ENCODE measurements around the gene CDK14. TPM values are rescaled to one million over a fixed set of nuclear protein-coding genes. Genes with fewer than 3 reads are reported as not detected.

The CDK14 gene
- 25.1 and 29.6 TPM in 2 replicates for polyA plus RNA-seq
- polyA minus RNA-seq, result 47.5 and 57.5 TPM in 2 replicates

DNA sequence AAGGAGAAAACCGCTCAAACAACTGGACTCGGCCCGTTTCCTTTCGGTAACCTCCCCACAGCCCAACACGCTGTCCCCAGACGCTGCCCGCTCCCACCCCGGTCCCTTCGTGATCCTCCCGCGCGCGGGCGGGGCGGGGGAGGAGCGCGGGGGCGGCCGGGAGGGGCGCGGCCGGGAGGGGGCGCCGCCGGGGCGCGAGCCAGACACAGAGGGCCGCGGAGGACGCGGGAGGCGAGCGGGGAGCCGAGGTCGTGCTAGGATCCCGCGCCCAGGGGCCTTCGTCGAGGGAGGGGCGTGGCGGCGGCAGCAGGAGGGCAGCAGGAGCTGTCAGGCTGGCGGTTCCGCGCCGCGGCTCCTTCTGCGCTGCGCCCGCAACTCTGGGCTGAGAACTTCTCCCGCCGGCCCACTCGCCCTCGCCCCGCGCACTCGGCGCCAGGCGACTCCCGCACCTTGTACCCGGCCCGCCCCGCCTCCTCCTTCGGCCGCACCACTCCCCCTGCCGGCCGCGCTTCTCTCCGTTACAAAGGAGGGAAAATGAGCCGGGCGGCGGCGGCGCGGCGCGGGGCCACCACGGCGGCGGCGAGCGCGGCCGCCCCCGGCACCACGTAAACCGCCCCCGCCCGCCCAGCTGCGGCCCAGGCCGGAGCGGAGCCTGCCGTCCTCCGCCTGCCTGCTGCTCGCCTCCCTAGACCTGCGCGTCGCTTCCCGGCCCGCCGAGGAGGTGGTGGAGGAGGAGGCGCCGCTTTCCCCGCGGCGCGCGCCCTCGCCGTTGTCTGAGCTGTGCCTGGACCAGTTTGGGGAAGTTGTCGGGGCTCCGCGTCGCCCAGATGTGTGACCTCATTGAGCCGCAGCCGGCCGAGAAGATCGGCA, at the start of gene CDK14:
TSS of gene CDK14 (plus strand) at position 521 of the 870 bp plus-strand sequence. CDS start at position 828, 307 bp downstream.
- H3K4me2 ChIP-seq (ENCODE audit: low read length), result peak within 1 kb of the TSS; percentile 75
- no peaks in the 10 kb centered on the region for H4K20me1 ChIP-seq (ENCODE audit: insufficient read depth)
- H3K79me2 ChIP-seq (replicated peaks; ENCODE audit: insufficient read depth, low read length), result peaks cover 27% of the 10 kb centered on the region
- peak within 1 kb of the TSS; percentile 47 for H2AFZ ChIP-seq (ENCODE audit: low read depth, low read length)
- H3K9me3 ChIP-seq (ENCODE audit: low read length), result no peaks in the 10 kb centered on the region
- peak; percentile 54 for TF ChIP-seq SMC3 (conservative IDR thresholded peaks at IDR 0.05; ENCODE audit: poor library complexity)
- TF ChIP-seq EZH2 (IDR thresholded peaks at IDR 0.05; ENCODE audit: borderline replicate concordance, insufficient read depth, low read length, poor library complexity, severe bottlenecking), result no peak
- TF ChIP-seq TAF1 (IDR thresholded peaks at IDR 0.05; ENCODE audit: low read depth), result no peak
- peak; percentile 52 for TF ChIP-seq RAD21 (conservative IDR thresholded peaks at IDR 0.05)
- TF ChIP-seq EP300 (conservative IDR thresholded peaks at IDR 0.05; ENCODE audit: poor library complexity, severe bottlenecking), result no peak
- TF ChIP-seq, protein P1, sequence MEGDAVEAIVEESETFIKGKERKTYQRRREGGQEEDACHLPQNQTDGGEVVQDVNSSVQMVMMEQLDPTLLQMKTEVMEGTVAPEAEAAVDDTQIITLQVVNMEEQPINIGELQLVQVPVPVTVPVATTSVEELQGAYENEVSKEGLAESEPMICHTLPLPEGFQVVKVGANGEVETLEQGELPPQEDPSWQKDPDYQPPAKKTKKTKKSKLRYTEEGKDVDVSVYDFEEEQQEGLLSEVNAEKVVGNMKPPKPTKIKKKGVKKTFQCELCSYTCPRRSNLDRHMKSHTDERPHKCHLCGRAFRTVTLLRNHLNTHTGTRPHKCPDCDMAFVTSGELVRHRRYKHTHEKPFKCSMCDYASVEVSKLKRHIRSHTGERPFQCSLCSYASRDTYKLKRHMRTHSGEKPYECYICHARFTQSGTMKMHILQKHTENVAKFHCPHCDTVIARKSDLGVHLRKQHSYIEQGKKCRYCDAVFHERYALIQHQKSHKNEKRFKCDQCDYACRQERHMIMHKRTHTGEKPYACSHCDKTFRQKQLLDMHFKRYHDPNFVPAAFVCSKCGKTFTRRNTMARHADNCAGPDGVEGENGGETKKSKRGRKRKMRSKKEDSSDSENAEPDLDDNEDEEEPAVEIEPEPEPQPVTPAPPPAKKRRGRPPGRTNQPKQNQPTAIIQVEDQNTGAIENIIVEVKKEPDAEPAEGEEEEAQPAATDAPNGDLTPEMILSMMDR (IDR thresholded peaks at IDR 0.05; ENCODE audit: poor library complexity, severe bottlenecking), result peak; percentile 69
- peak; percentile 31 for TF ChIP-seq POLR2AphosphoS5 (IDR thresholded peaks at IDR 0.05)
- peak; percentile 44 for TF ChIP-seq MXI1 (conservative IDR thresholded peaks at IDR 0.05; ENCODE audit: poor library complexity, severe bottlenecking)
- TF ChIP-seq, protein P2, sequence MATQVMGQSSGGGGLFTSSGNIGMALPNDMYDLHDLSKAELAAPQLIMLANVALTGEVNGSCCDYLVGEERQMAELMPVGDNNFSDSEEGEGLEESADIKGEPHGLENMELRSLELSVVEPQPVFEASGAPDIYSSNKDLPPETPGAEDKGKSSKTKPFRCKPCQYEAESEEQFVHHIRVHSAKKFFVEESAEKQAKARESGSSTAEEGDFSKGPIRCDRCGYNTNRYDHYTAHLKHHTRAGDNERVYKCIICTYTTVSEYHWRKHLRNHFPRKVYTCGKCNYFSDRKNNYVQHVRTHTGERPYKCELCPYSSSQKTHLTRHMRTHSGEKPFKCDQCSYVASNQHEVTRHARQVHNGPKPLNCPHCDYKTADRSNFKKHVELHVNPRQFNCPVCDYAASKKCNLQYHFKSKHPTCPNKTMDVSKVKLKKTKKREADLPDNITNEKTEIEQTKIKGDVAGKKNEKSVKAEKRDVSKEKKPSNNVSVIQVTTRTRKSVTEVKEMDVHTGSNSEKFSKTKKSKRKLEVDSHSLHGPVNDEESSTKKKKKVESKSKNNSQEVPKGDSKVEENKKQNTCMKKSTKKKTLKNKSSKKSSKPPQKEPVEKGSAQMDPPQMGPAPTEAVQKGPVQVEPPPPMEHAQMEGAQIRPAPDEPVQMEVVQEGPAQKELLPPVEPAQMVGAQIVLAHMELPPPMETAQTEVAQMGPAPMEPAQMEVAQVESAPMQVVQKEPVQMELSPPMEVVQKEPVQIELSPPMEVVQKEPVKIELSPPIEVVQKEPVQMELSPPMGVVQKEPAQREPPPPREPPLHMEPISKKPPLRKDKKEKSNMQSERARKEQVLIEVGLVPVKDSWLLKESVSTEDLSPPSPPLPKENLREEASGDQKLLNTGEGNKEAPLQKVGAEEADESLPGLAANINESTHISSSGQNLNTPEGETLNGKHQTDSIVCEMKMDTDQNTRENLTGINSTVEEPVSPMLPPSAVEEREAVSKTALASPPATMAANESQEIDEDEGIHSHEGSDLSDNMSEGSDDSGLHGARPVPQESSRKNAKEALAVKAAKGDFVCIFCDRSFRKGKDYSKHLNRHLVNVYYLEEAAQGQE (IDR thresholded peaks at IDR 0.05; ENCODE audit: borderline replicate concordance), result no peak
- H3F3A ChIP-seq (ENCODE audit: insufficient read depth, low read length, poor library complexity, severe bottlenecking), result no peaks in the 10 kb centered on the region
- no peaks in the 10 kb centered on the region for H3K36me3 ChIP-seq (ENCODE audit: insufficient read depth, low read length)
- H3K9ac ChIP-seq (ENCODE audit: low read length), result peak within 1 kb of the TSS; percentile 62
- peak within 1 kb of the TSS; percentile 90 for H3K4me3 ChIP-seq (ENCODE audit: low read length)
- H3K27ac ChIP-seq (ENCODE audit: low read length), result no peak within 1 kb of the TSS
- H3K9me2 ChIP-seq (ENCODE audit: insufficient read depth, low read length), result no peaks in the 10 kb centered on the region
- H3K27me3 ChIP-seq (ENCODE audit: insufficient read depth, low read depth, low read length), result no peaks in the 10 kb centered on the region

DNA sequence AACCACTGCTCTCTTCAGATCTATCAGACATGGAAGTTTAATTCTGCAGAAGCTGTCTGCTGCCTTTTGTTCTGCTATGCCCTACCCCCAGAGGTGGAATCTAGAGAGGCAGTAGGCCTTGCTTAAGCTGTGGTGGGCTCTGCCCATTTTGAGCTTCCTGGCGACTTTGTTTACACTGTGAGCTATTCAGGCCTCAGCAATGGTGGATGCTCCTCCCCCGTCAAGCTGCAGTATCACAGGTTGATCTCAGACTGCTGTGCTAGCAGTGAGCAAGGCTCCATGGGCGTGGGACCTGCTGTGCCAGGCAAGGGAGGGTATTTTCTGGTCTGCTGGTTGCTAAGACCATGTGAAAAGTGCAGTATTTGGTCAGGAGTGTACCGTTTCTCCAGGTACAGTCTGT, 45.1 kb upstream of the CDK14 start:
- H3K9me2 ChIP-seq (ENCODE audit: insufficient read depth, low read length), result no peaks in the 10 kb centered on the region
- H3K9me3 ChIP-seq (ENCODE audit: low read length), result no peaks in the 10 kb centered on the region
- H3K27ac ChIP-seq (ENCODE audit: low read length), result no peak overlapping the region
- H2AFZ ChIP-seq (ENCODE audit: low read depth, low read length), result no peak overlapping the region
- H3K4me2 ChIP-seq (ENCODE audit: low read length), result no peak overlapping the region
- H3K4me3 ChIP-seq (ENCODE audit: low read length), result no peak overlapping the region
- H3F3A ChIP-seq (ENCODE audit: insufficient read depth, low read length, poor library complexity, severe bottlenecking), result no peaks in the 10 kb centered on the region
- no peaks in the 10 kb centered on the region for H4K20me1 ChIP-seq (ENCODE audit: insufficient read depth)
- no peaks in the 10 kb centered on the region for H3K27me3 ChIP-seq (ENCODE audit: insufficient read depth, low read depth, low read length)
- no peak for TF ChIP-seq SMC3 (conservative IDR thresholded peaks at IDR 0.05; ENCODE audit: poor library complexity)
- TF ChIP-seq RAD21 (conservative IDR thresholded peaks at IDR 0.05), result no peak
- no peak for TF ChIP-seq MXI1 (conservative IDR thresholded peaks at IDR 0.05; ENCODE audit: poor library complexity, severe bottlenecking)
- no peak for TF ChIP-seq TAF1 (IDR thresholded peaks at IDR 0.05; ENCODE audit: low read depth)
- TF ChIP-seq, protein P2 (IDR thresholded peaks at IDR 0.05; ENCODE audit: borderline replicate concordance), result no peak
- no peaks in the 10 kb centered on the region for H3K36me3 ChIP-seq (ENCODE audit: insufficient read depth, low read length)
- no peak overlapping the region for H3K9ac ChIP-seq (ENCODE audit: low read length)
- no peaks in the 10 kb centered on the region for H3K79me2 ChIP-seq (replicated peaks; ENCODE audit: insufficient read depth, low read length)
